Lower lobe of right lung (tissue), 2 donors: ENCODE data around the gene REG4. TPM values are rescaled to one million over a fixed set of nuclear protein-coding genes. Genes with fewer than 3 reads are reported as not detected.
"Not testable (repeated sequence)": the region's sequence is repeated elsewhere in the genome, so short reads cannot be mapped to it uniquely, and the experiment has no call there.

ENCODE experiments used
- ATAC-seq, 2 donors: fragments of 200-7000 bp; cut with Tn5 transposase; one replicate each; pipeline ENCODE4 v1.9.1; 2020 to 2022; ENCODE audit warnings: mild to moderate bottlenecking in 2 of 2, moderate library complexity in 2 of 2
- DNase-seq: peaks from one replicate; pipeline ENCODE4 v3.0.0-alpha.2; 2020
- H3K27ac ChIP-seq: fragments of 200-600 bp; one replicate; pipeline ENCODE4 v1.8.0; 2022
- H3K27me3 ChIP-seq: fragments of 200-600 bp; one replicate; pipeline ENCODE4 v1.8.0; 2022; ENCODE audit warnings: low read depth
- H3K36me3 ChIP-seq: fragments of 200-600 bp; one replicate; pipeline ENCODE4 v1.8.0; 2022; ENCODE audit warnings: mild to moderate bottlenecking
- H3K4me1 ChIP-seq: fragments of 200-600 bp; one replicate; pipeline ENCODE4 v1.8.0; 2022
- H3K4me3 ChIP-seq: fragments of 200-600 bp; one replicate; pipeline ENCODE4 v1.8.0; 2022; ENCODE audit warnings: mild to moderate bottlenecking
- H3K9me3 ChIP-seq: fragments of 200-600 bp; one replicate; pipeline ENCODE4 v1.8.0; 2022
- CTCF ChIP-seq: fragments of 200-600 bp; IDR thresholded peaks from one replicate; pipeline ENCODE4 v1.8.0; 2022; ENCODE audit warnings: antibody characterized with exemption, mild to moderate bottlenecking
- intact Hi-C: fragments of 100-400 bp; cut with DNase I; formaldehyde crosslinking; loops from one replicate; pipeline ENCODE4 v1.11.0; 2022
- total RNA-seq: library from RNA; stranded (reverse); fragmentation: NEBNext Ultra II Directional; extraction: Animal tissue kit (Norgen Biotek cat#: 25700); gene quantifications from one replicate; pipeline ENCODE4 v1.2.1, GENCODE V29; 2021
- donor health status: DM: no; HTN: yes; CAD: no; lungs with severe emphysema.

REG4 gene
- total RNA-seq, 1 donor from 2014 or later: not detected

GRCh38 chr1:119840745-119841144 is 29.5 kb upstream of the REG4 start:
- Histone ChIP-seq H3K27ac (no peak overlapping the region), H3K9me3 (no peaks in the 10 kb centered on the region), H3K36me3 (no peaks in the 10 kb centered on the region), H3K27me3 (no peaks in the 10 kb centered on the region), H3K4me1 (no peaks in the 10 kb centered on the region), H3K4me3 (no peak overlapping the region)
- no peak for TF ChIP-seq CTCF
- ATAC-seq (no peak), DNase-seq (no peak)
- intact Hi-C loops: no loop called here

DNA sequence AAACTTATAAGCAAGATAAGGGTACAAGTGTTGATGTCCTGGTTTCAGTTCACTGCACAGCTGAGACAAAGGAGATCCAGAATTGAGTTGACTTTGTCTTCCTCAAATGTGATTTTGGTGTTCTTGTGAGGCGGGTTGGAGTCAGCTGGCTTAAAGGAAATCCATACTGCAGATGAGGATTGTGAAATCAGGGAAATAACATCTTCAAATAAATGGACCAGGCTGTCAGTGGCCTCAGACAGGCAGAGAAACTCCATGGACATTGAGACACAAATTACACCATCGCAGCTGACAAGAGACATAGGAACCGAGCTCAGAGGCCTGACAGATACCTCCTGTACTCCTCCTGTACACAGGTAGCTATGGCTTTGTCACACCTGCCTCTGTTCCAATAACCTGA is 27.0 kb upstream of the REG4 start:
- peak in 1 of 2 donors; percentile 27 for ATAC-seq
- H3K4me1 ChIP-seq: no peaks in the 10 kb centered on the region
- H3K9me3 ChIP-seq: no peaks in the 10 kb centered on the region
- no peaks in the 10 kb centered on the region for H3K27me3 ChIP-seq
- no peaks in the 10 kb centered on the region for H3K36me3 ChIP-seq
- H3K27ac ChIP-seq: no peak overlapping the region
- intact Hi-C loops: no loop called here
- no peak for TF ChIP-seq CTCF
- no peak overlapping the region for H3K4me3 ChIP-seq
- DNase-seq: no peak

- no peak for TF ChIP-seq CTCF
- no peaks in the 10 kb centered on the region for H3K27me3 ChIP-seq
- H3K9me3 ChIP-seq: no peaks in the 10 kb centered on the region
- intact Hi-C loops: no loop called here
- H3K4me1 ChIP-seq: no peaks in the 10 kb centered on the region
- ATAC-seq (no peak), DNase-seq (no peak)
- no peak overlapping the region for H3K4me3 ChIP-seq
- H3K27ac ChIP-seq: no peak overlapping the region
- no peaks in the 10 kb centered on the region for H3K36me3 ChIP-seq
Observed at GRCh38 chr1:119834990-119835389, 23.7 kb upstream of the REG4 start.

DNA sequence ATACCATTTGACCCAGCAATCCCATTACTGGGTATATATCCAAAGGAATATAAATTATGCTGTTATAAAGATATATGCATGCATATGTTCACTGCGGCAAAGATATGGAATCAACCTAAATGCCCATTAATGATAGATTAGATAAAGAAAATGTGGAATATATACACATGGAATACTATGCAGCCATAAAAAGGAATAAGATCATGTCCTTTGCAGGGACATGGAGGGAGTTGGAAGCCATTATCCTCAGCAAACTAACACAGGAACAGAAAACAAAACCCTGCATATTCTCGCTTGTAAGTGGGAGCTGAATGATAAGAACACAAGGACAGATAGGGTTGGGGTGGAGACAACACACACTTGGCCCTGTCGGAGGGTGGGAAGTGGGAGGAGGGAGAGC is 19.8 kb upstream of the REG4 start:
- H3K36me3 ChIP-seq: no peaks in the 10 kb centered on the region
- no peak for TF ChIP-seq CTCF
- no peak overlapping the region for H3K4me3 ChIP-seq
- ATAC-seq (no peak), DNase-seq (no peak)
- no peak overlapping the region for H3K27ac ChIP-seq
- H3K27me3 ChIP-seq: no peaks in the 10 kb centered on the region
- H3K4me1 ChIP-seq: no peaks in the 10 kb centered on the region
- H3K9me3 ChIP-seq: no peaks in the 10 kb centered on the region
- intact Hi-C loops: no loop called here

GRCh38 chr1:119829625-119830024 is 18.4 kb upstream of the REG4 start:
- Histone ChIP-seq H3K36me3 (no peaks in the 10 kb centered on the region), H3K9me3 (no peaks in the 10 kb centered on the region), H3K4me3 (no peak overlapping the region), H3K4me1 (no peaks in the 10 kb centered on the region), H3K27ac (no peak overlapping the region), H3K27me3 (no peaks in the 10 kb centered on the region)
- intact Hi-C loops: no loop called here
- TF ChIP-seq CTCF: no peak
- no peak for ATAC-seq
- no peak for DNase-seq

DNA sequence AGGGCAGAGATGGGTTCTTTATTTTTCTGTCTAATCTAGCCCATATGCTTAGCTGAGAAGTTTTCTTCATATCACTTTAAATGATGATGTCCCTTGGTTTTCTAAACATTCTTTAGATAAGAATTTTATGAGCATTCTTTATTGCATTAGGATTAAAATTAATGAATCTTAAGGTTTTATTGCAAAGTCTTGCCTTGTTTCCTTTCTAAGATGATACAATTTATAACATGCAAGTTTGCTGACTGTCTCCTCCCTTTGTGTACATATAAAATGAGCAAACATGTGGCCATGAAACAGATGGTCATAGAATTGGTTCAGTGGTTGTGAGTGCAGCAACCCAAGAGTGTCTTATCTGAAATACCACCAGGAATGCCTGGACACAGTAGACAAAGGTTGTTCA is 17.7 kb upstream of the REG4 start:
- H3K36me3 ChIP-seq, H3K4me3 ChIP-seq, H3K27me3 ChIP-seq, H3K27ac ChIP-seq, intact Hi-C loops, DNase-seq, H3K4me1 ChIP-seq, ATAC-seq, H3K9me3 ChIP-seq: not testable (repeated sequence)
